ENCODE data around the gene WASHC2A. TPM values are rescaled to one million over a fixed set of nuclear protein-coding genes. Genes with fewer than 3 reads are reported as not detected.
A peak's percentile ranks its signal among the peaks of the same experiment; 100 is the strongest.
"Not testable (repeated sequence)": the region's sequence is repeated elsewhere in the genome, so short reads cannot be mapped to it uniquely, and the experiment has no call there.

WASHC2A gene
- total RNA-seq: 10 to 100 TPM; 23.5 to 27.9 TPM

GRCh38 chr10:50067546-50068351 is at the start of gene WASHC2A:
Gene WASHC2A (plus strand): TSS chr10:50067954. CDS start chr10:50068006, 52 bp downstream.
- Mint-ChIP-seq H3K27ac (peak within 1 kb of the TSS; percentile 83), H3K4me3 (peak within 1 kb of the TSS; percentile 75), H3K4me1 (ENCODE audit: low read depth) (peaks cover 12% of the 10 kb centered on the region)
- H3K36me3 Mint-ChIP-seq (ENCODE audit: low read depth); intact Hi-C loops (cut with micrococcal nuclease); H3K9me3 Mint-ChIP-seq; POLR2A ChIA-PET; CTCF ChIA-PET; H3K27me3 Mint-ChIP-seq: not testable (repeated sequence)
- ATAC-seq (peak; percentile 91), DNase-seq (peak; percentile 95)

DNA sequence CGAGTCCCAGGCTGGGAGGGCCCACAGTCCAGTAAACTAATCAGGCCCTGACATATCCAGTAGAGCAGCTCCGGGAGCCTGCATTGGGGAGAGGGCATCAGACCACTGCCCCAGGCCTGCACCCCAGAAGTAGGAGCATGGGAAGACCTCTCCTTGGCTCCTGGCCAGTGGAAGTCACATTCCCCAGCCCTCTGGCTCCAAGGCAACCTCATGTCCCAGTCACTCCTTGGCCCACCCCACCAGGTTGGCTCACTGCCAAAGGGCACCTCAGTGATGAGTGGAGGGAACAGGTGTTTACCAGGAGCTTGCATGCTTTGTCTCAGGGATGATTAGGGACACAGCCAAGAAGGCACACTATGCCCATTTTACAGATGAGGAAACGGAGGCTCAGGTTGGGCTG is 48.5 kb upstream of the WASHC2A start:
- H3K4me1 Mint-ChIP-seq (ENCODE audit: low read depth); H3K27me3 Mint-ChIP-seq; H3K27ac Mint-ChIP-seq; intact Hi-C loops (cut with micrococcal nuclease); ATAC-seq; CTCF ChIA-PET; DNase-seq; H3K36me3 Mint-ChIP-seq (ENCODE audit: low read depth); H3K4me3 Mint-ChIP-seq; POLR2A ChIA-PET; H3K9me3 Mint-ChIP-seq: not testable (repeated sequence)

DNA sequence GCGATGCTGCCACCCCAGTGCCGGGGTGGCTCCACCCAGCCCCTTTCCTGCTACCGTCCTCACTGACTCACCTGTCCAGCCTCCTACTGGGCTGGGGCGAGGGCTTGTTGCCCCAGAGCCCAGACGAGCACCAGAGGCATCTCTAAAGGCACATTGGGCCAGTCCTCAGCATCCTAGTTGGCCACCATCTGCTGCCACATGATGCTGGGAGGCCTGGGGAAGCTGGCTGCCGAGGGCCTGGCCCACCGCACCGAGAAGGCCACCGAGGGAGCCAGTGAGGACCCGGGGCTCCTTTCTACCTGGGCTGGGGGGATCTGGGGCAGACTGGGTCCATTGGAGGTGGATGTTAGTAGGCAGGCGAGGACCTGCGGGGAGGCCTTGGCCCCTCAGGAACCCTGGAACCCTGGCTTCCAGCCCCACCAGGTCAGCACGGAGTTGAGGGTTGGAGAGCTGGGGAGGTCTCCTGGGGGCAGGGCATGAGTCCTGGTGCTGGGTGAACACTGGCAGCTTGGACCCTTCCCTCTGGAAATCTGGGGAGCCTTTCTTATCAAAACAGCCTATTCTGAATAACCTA is 47.2 kb upstream of the WASHC2A start:
- CTCF ChIA-PET, POLR2A ChIA-PET: not testable (repeated sequence)

GRCh38 chr10:50021646-50022045 is 46.1 kb upstream of the WASHC2A start:
- intact Hi-C loops (cut with micrococcal nuclease): no loop called here

More for the DNA sequence above, 47.2 kb upstream of the WASHC2A start:
- H3K36me3 Mint-ChIP-seq (ENCODE audit: low read depth); ATAC-seq; H3K9me3 Mint-ChIP-seq; H3K27me3 Mint-ChIP-seq; H3K4me3 Mint-ChIP-seq; intact Hi-C loops (cut with micrococcal nuclease); H3K4me1 Mint-ChIP-seq (ENCODE audit: low read depth); DNase-seq; H3K27ac Mint-ChIP-seq: not testable (repeated sequence)

GRCh38 chr10:50024716-50025383 is 42.9 kb upstream of the WASHC2A start:
- CTCF ChIA-PET; intact Hi-C loops (cut with micrococcal nuclease); H3K9me3 Mint-ChIP-seq; H3K27ac Mint-ChIP-seq; ATAC-seq; DNase-seq; H3K4me1 Mint-ChIP-seq (ENCODE audit: low read depth); POLR2A ChIA-PET; H3K4me3 Mint-ChIP-seq; H3K36me3 Mint-ChIP-seq (ENCODE audit: low read depth): not testable (repeated sequence)
- H3K27me3 Mint-ChIP-seq: peaks cover 15% of the 10 kb centered on the region

More at GRCh38 chr10:50021646-50022045, 46.1 kb upstream of the WASHC2A start:
- H3K4me3 Mint-ChIP-seq: no peak overlapping the region
- H3K9me3 Mint-ChIP-seq: no peaks in the 10 kb centered on the region
- no peaks in the 10 kb centered on the region for H3K4me1 Mint-ChIP-seq (ENCODE audit: low read depth)
- POLR2A ChIA-PET: no interaction called here
- DNase-seq (no peak), ATAC-seq (no peak)
- H3K27me3 Mint-ChIP-seq: peaks cover 15% of the 10 kb centered on the region
- H3K36me3 Mint-ChIP-seq (ENCODE audit: low read depth): no peaks in the 10 kb centered on the region
- CTCF ChIA-PET: no interaction called here
- no peak overlapping the region for H3K27ac Mint-ChIP-seq
- TF ChIP-seq, protein P1, sequence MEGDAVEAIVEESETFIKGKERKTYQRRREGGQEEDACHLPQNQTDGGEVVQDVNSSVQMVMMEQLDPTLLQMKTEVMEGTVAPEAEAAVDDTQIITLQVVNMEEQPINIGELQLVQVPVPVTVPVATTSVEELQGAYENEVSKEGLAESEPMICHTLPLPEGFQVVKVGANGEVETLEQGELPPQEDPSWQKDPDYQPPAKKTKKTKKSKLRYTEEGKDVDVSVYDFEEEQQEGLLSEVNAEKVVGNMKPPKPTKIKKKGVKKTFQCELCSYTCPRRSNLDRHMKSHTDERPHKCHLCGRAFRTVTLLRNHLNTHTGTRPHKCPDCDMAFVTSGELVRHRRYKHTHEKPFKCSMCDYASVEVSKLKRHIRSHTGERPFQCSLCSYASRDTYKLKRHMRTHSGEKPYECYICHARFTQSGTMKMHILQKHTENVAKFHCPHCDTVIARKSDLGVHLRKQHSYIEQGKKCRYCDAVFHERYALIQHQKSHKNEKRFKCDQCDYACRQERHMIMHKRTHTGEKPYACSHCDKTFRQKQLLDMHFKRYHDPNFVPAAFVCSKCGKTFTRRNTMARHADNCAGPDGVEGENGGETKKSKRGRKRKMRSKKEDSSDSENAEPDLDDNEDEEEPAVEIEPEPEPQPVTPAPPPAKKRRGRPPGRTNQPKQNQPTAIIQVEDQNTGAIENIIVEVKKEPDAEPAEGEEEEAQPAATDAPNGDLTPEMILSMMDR (IDR thresholded peaks at IDR 0.05): no peak

DNA sequence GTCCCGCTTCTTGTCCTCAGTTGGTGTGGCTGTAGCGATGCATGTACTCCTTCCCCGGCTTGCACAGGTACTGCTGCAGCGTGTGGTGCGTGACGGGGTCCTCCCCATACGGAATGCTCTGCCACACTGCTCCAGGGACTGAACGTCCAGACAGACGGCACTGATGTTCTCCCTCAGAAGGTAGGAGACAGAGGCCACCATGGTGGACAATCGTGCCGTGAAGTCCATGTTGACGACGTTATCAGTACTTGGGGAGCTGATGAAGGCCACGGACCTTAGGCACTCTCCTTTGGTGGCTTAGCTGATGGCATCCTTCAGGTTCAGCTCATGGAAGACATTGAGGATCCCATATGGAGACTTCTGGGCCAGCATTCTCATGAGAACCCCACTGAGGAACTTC is 42.1 kb upstream of the WASHC2A start:
- POLR2A ChIA-PET: no interaction called here
- Mint-ChIP-seq H3K27ac (no peak overlapping the region), H3K4me1 (ENCODE audit: low read depth) (no peaks in the 10 kb centered on the region), H3K27me3 (peaks cover 15% of the 10 kb centered on the region), H3K36me3 (ENCODE audit: low read depth) (no peaks in the 10 kb centered on the region), H3K9me3 (no peaks in the 10 kb centered on the region), H3K4me3 (no peak overlapping the region)
- CTCF ChIA-PET: no interaction called here
- no peak for DNase-seq
- intact Hi-C loops (cut with micrococcal nuclease): no loop called here
- no peak for ATAC-seq
- TF ChIP-seq, protein P1 (IDR thresholded peaks at IDR 0.05): no peak

GRCh38 chr10:50027195-50027594 is 40.6 kb upstream of the WASHC2A start:
- intact Hi-C loops (cut with micrococcal nuclease): no loop called here
- Mint-ChIP-seq H3K4me1 (ENCODE audit: low read depth) (no peaks in the 10 kb centered on the region), H3K27ac (no peak overlapping the region), H3K27me3 (peaks cover 15% of the 10 kb centered on the region), H3K9me3 (no peaks in the 10 kb centered on the region), H3K36me3 (ENCODE audit: low read depth) (no peaks in the 10 kb centered on the region), H3K4me3 (no peak overlapping the region)
- ChIA-PET POLR2A (no interaction called here), CTCF (no interaction called here)
- ATAC-seq (no peak), DNase-seq (no peak)
- TF ChIP-seq, protein P1 (IDR thresholded peaks at IDR 0.05): no peak

Measured in activated CD8-positive, alpha-beta T cell treated with anti-CD3 and anti-CD28 coated beads for 36 hours (primary cell).